SU-DHL-6 (cell line): ENCODE data around the gene FTMT.

Source experiments
- EZH2phosphoT487 ChIP-seq: fragments of 200-600 bp; sonication (generic), shearing (Covaris generic); conservative IDR thresholded peaks from 2 replicates; pipeline ENCODE4 v1.6.1; 2018; ENCODE audit warnings: mild to moderate bottlenecking, antibody characterized with exemption, low read length, moderate library complexity, mixed read lengths
- TF ChIP-seq, protein P1 (sequence below): fragments of 200-600 bp; sonication (generic); IDR thresholded peaks from one replicate; pipeline ENCODE4 v1.5.1; 2017; ENCODE audit warnings: antibody characterized with exemption, mild to moderate bottlenecking, low read length, moderate library complexity; ENCODE audit not compliant: insufficient read depth, poor library complexity, severe bottlenecking

DNA sequence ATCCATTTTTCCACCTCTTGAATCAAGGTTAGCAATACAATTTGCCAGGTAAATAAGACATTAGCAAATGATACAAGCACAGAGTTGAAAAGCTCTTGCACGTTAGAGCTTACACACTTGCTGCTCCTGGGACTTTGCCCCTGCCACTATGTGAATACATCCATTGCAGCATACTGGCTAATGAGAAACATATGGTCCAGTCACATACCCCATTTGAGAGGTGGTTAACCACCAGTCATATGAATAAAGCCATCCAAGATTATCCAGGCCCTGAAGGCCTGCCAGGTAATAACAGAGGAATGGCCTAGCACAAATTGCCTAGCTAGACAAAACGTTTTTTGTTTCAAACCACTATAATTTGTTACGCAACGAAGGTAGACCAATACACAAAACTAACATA is 45.8 kb upstream of the FTMT start:
- TF ChIP-seq, protein P1, sequence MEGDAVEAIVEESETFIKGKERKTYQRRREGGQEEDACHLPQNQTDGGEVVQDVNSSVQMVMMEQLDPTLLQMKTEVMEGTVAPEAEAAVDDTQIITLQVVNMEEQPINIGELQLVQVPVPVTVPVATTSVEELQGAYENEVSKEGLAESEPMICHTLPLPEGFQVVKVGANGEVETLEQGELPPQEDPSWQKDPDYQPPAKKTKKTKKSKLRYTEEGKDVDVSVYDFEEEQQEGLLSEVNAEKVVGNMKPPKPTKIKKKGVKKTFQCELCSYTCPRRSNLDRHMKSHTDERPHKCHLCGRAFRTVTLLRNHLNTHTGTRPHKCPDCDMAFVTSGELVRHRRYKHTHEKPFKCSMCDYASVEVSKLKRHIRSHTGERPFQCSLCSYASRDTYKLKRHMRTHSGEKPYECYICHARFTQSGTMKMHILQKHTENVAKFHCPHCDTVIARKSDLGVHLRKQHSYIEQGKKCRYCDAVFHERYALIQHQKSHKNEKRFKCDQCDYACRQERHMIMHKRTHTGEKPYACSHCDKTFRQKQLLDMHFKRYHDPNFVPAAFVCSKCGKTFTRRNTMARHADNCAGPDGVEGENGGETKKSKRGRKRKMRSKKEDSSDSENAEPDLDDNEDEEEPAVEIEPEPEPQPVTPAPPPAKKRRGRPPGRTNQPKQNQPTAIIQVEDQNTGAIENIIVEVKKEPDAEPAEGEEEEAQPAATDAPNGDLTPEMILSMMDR, result no peak
- TF ChIP-seq EZH2phosphoT487, result no peak
